Parathyroid adenoma (tissue), 2 donors: ENCODE results near the gene NR2F2.
A peak's percentile ranks its signal among the peaks of the same experiment; 100 is the strongest.

ENCODE experiments used
- H2AFZ ChIP-seq: fragments of 300-600 bp; sonication (generic); one replicate; pipeline ENCODE4 v1.7.0; 2017; ENCODE audit warnings: antibody characterized with exemption, mild to moderate bottlenecking
- H3K27ac ChIP-seq: fragments of 300-600 bp; sonication (generic); one replicate; pipeline ENCODE4 v1.7.0; 2017
- H3K27me3 ChIP-seq: fragments of 300-600 bp; sonication (generic); one replicate; pipeline ENCODE4 v1.7.0; 2017; ENCODE audit warnings: low read length; ENCODE audit not compliant: control insufficient read depth, insufficient read depth
- H3K36me3 ChIP-seq: fragments of 300-600 bp; sonication (generic); one replicate; pipeline ENCODE4 v1.7.0; 2017; ENCODE audit warnings: low read length; ENCODE audit not compliant: control insufficient read depth, insufficient read depth
- H3K4me1 ChIP-seq: fragments of 300-600 bp; sonication (generic); one replicate; pipeline ENCODE4 v1.7.0; 2017; ENCODE audit warnings: control low read depth
- H3K4me2 ChIP-seq: fragments of 300-600 bp; sonication (generic); one replicate; pipeline ENCODE4 v1.7.0; 2017; ENCODE audit warnings: low read length
- H3K4me3 ChIP-seq: fragments of 300-600 bp; sonication (generic); one replicate; pipeline ENCODE4 v1.7.0; 2017; ENCODE audit warnings: low read depth, low read length
- H3K79me2 ChIP-seq: fragments of 300-600 bp; sonication (generic); one replicate; pipeline ENCODE4 v1.7.0; 2017; ENCODE audit warnings: control low read depth
- H3K9ac ChIP-seq: fragments of 300-600 bp; sonication (generic); one replicate; pipeline ENCODE4 v1.7.0; 2017; ENCODE audit warnings: mild to moderate bottlenecking
- H3K9me3 ChIP-seq: fragments of 300-600 bp; sonication (generic); one replicate; pipeline ENCODE4 v1.7.0; 2017; ENCODE audit warnings: low read length; ENCODE audit not compliant: control insufficient read depth
- TF ChIP-seq, protein P1 (sequence below): fragments of 300-600 bp; sonication (generic); IDR thresholded peaks from one replicate; pipeline ENCODE4 v1.7.0; 2017; ENCODE audit warnings: antibody characterized with exemption, mild to moderate bottlenecking
- donor health status: primary hyperparathyroidism.

NR2F2 gene

DNA sequence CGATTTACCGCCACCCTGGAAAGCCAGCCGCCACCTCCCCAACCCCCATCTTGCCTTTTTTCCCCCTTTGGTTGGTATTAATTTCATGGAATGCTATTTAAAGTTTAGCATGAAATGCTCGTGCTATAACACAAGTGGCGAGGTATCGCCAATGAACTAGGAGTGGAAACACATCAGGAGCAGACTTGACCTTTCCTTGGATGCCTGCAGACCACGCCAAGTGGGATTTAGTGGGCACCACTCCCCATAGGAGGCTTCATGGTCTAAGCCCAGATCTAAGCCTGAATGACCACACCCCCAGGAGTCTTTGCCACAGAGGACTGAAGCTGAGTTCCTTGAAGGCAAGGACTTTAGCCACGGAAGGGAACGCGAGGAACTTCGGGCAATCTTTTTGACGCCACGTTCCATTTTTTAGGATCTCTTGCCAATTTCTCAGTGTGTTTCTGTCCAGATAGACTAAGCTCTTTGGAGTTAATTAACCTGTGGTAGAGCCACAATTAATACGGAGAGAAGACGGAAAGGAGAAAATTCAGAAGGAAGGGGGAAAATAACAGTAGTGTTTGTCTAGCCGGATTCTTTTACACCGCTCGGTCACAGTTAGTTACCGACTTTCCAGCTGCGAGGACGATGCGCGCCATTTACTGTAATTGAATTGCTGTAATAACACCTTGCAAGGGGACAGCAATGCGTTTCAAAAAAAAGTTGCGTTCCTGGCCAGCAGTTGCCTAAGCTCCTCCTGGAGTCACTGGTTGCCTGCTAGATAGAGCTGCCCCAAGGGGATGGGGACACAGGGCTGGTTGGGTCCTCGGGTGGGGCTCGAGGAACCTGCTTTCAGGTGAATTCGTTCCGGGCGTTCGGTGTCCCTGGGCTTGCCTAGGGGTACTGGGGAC is 37.1 kb downstream of the NR2F2 start:
- Histone ChIP-seq H3K9ac (no peak overlapping the region), H3K4me2 (peak overlapping the region; percentile 17), H2AFZ (no peak overlapping the region), H3K4me3 (no peak overlapping the region), H3K9me3 (no peaks in the 10 kb centered on the region), H3K79me2 (no peaks in the 10 kb centered on the region), H3K4me1 (no peaks in the 10 kb centered on the region), H3K36me3 (no peaks in the 10 kb centered on the region), H3K27me3 (no peaks in the 10 kb centered on the region), H3K27ac (no peak overlapping the region)
- TF ChIP-seq, protein P1, sequence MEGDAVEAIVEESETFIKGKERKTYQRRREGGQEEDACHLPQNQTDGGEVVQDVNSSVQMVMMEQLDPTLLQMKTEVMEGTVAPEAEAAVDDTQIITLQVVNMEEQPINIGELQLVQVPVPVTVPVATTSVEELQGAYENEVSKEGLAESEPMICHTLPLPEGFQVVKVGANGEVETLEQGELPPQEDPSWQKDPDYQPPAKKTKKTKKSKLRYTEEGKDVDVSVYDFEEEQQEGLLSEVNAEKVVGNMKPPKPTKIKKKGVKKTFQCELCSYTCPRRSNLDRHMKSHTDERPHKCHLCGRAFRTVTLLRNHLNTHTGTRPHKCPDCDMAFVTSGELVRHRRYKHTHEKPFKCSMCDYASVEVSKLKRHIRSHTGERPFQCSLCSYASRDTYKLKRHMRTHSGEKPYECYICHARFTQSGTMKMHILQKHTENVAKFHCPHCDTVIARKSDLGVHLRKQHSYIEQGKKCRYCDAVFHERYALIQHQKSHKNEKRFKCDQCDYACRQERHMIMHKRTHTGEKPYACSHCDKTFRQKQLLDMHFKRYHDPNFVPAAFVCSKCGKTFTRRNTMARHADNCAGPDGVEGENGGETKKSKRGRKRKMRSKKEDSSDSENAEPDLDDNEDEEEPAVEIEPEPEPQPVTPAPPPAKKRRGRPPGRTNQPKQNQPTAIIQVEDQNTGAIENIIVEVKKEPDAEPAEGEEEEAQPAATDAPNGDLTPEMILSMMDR = no peak

GRCh38 chr15:96369351-96369750 is 38.9 kb downstream of the NR2F2 start:
- H3K9ac ChIP-seq = no peak overlapping the region
- no peak overlapping the region for H3K27ac ChIP-seq
- H3K4me1 ChIP-seq = no peaks in the 10 kb centered on the region
- H3K79me2 ChIP-seq = no peaks in the 10 kb centered on the region
- H3K36me3 ChIP-seq = no peaks in the 10 kb centered on the region
- H3K4me2 ChIP-seq = no peak overlapping the region
- no peak overlapping the region for H3K4me3 ChIP-seq
- H3K27me3 ChIP-seq = no peaks in the 10 kb centered on the region
- H3K9me3 ChIP-seq = no peaks in the 10 kb centered on the region
- no peak overlapping the region for H2AFZ ChIP-seq
- TF ChIP-seq, protein P1 = no peak

GRCh38 chr15:96369825-96370621 is 39.5 kb downstream of the NR2F2 start:
- Histone ChIP-seq H3K9ac (no peak overlapping the region), H3K4me3 (no peak overlapping the region), H3K36me3 (no peaks in the 10 kb centered on the region), H2AFZ (no peak overlapping the region), H3K27ac (no peak overlapping the region), H3K4me1 (no peaks in the 10 kb centered on the region), H3K4me2 (no peak overlapping the region), H3K79me2 (no peaks in the 10 kb centered on the region), H3K27me3 (no peaks in the 10 kb centered on the region), H3K9me3 (no peaks in the 10 kb centered on the region)
- TF ChIP-seq, protein P1 = no peak

- no peaks in the 10 kb centered on the region for H3K4me1 ChIP-seq
- no peak overlapping the region for H3K4me3 ChIP-seq
- no peak overlapping the region for H2AFZ ChIP-seq
- no peaks in the 10 kb centered on the region for H3K36me3 ChIP-seq
- no peak overlapping the region for H3K4me2 ChIP-seq
- no peaks in the 10 kb centered on the region for H3K9me3 ChIP-seq
- no peak overlapping the region for H3K27ac ChIP-seq
- no peaks in the 10 kb centered on the region for H3K79me2 ChIP-seq
- H3K27me3 ChIP-seq = no peaks in the 10 kb centered on the region
- TF ChIP-seq, protein P1 = no peak
- no peak overlapping the region for H3K9ac ChIP-seq
These were observed 42.1 kb downstream of the NR2F2 start for GRCh38 chr15:96372554-96372953.
